ENCODE data around the gene GALP.
"Not testable (repeated sequence)": the region's sequence is repeated elsewhere in the genome, so short reads cannot be mapped to it uniquely, and the experiment has no call there.

The GALP gene

GRCh38 chr19:56175861-56176307 lies at the start of gene GALP:
GALP (plus strand) TSS chr19:56176008; CDS start chr19:56177109, 1,101 bp downstream.
- DNase-seq: not testable (repeated sequence)

- no peak for DNase-seq
Observed at GRCh38 chr19:56126983-56127780, 48.6 kb upstream of the GALP start.

GRCh38 chr19:56130006-56130405 lies 45.8 kb upstream of the GALP start:
- DNase-seq: no peak

- DNase-seq: no peak
Observed at GRCh38 chr19:56131651-56132050, 44.2 kb upstream of the GALP start.

GRCh38 chr19:56132316-56132822 lies 43.4 kb upstream of the GALP start:
- DNase-seq: no peak

GRCh38 chr19:56133858-56134653 lies 41.8 kb upstream of the GALP start:
- DNase-seq: no peak

- no peak for DNase-seq
Observed at GRCh38 chr19:56134654-56134921, 41.2 kb upstream of the GALP start.

- no peak for DNase-seq
Observed at GRCh38 chr19:56136362-56136761, 39.4 kb upstream of the GALP start.

GRCh38 chr19:56137405-56137804 lies 38.4 kb upstream of the GALP start:
- no peak for DNase-seq

- DNase-seq: no peak
Observed at GRCh38 chr19:56138069-56138468, 37.7 kb upstream of the GALP start.

- DNase-seq: no peak
Observed at GRCh38 chr19:56139847-56140582, 35.8 kb upstream of the GALP start.

- DNase-seq: peak; percentile 99
Observed at GRCh38 chr19:56140583-56141416, 35.0 kb upstream of the GALP start, which contains the start of gene ZNF444. ZNF444 (plus strand) TSS chr19:56141287; CDS start chr19:56146912, 5,625 bp downstream.

GRCh38 chr19:56141417-56141993 lies 34.3 kb upstream of the GALP start:
- no peak for DNase-seq

GRCh38 chr19:56142087-56142787 lies 33.6 kb upstream of the GALP start:
- no peak for DNase-seq

GRCh38 chr19:56142897-56143434 lies 32.8 kb upstream of the GALP start:
- DNase-seq: no peak

GRCh38 chr19:56144376-56144775 lies 31.4 kb upstream of the GALP start:
- DNase-seq: no peak

GRCh38 chr19:56144831-56145230 lies 31.0 kb upstream of the GALP start:
- no peak for DNase-seq

GRCh38 chr19:56145698-56146097 lies 30.1 kb upstream of the GALP start:
- DNase-seq: no peak

GRCh38 chr19:56146904-56147303 lies 28.9 kb upstream of the GALP start:
- no peak for DNase-seq

GRCh38 chr19:56147307-56147706 lies 28.5 kb upstream of the GALP start:
- no peak for DNase-seq

- no peak for DNase-seq
Observed at GRCh38 chr19:56148096-56148495, 27.7 kb upstream of the GALP start.
